A549 (cell line): ENCODE data around the gene ATRAID. TPM values are rescaled to one million over a fixed set of nuclear protein-coding genes. Genes with fewer than 3 reads are reported as not detected.

Experiments
- ATAC-seq, 2 experiments: fragments of 200-7000 bp in 1 of 2; fragments of >200 bp in 1 of 2; cut with Nextera tagmentation in 1 of 2; cut with Tn5 transposase in 1 of 2; 3 replicates each; pipeline versions ENCODE4 v1.8.0 to v1.9.1; 2018 to 2020; ENCODE audit warnings: mild to moderate bottlenecking in 1 of 2, moderate library complexity in 1 of 2
- CTCF ChIA-PET: fragments of 300-600 bp; sonication (Branson Sonifier 250); formaldehyde crosslinking; extraction: SDS; loops from one replicate; lab custom pipeline; 2021; ENCODE audit warnings: antibody characterized with exemption, inconsistent platforms; lab: Yijun Ruan, JAX
- POLR2A ChIA-PET: fragments of 350-600 bp; formaldehyde crosslinking; extraction: SDS; loops from one replicate; lab custom pipeline; 2021; ENCODE audit warnings: antibody characterized with exemption, inconsistent platforms; lab: Yijun Ruan, JAX
- DNase-seq, 2 experiments: peaks; one replicate each; pipeline versions ENCODE4 v3.0.0 to v3.0.0-alpha.2; 2011 to 2016; ENCODE audit warnings: low read depth in 1 of 2, low spot score in 1 of 2
- FAIRE-seq: peaks from 2 replicates; lab custom pipeline; 2011; peaks lifted over from hg19 to GRCh38; lab: Jason Lieb, UNC
- H3K27ac ChIP-seq, 2 experiments: fragments of >200 bp; sonication (Bioruptor Twin); formaldehyde crosslinking; 3 replicates each; pipeline ENCODE4 v1.5.1; 2016 to 2017
- H3K4me1 ChIP-seq: fragments of >200 bp; sonication (Bioruptor Twin); formaldehyde crosslinking; 3 replicates; pipeline ENCODE4 v1.6.1; 2016
- H3K4me2 ChIP-seq: fragments of >200 bp; sonication (Bioruptor Twin); formaldehyde crosslinking; 3 replicates; pipeline ENCODE4 v1.6.1; 2016
- H3K4me3 ChIP-seq: fragments of >200 bp; sonication (Bioruptor Twin); formaldehyde crosslinking; 3 replicates; pipeline ENCODE4 v1.5.1; 2016
- H3K9me3 ChIP-seq: fragments of >200 bp; sonication (Bioruptor Twin); formaldehyde crosslinking; 3 replicates; pipeline ENCODE4 v1.6.1; 2016
- BCL3 ChIP-seq: fragments of >200 bp; sonication (Bioruptor Twin); formaldehyde crosslinking; IDR thresholded peaks from 3 replicates; pipeline ENCODE4 v1.6.1; 2016
- BHLHE40 ChIP-seq: IDR thresholded peaks from 2 replicates; pipeline ENCODE4 v1.6.1; 2012; ENCODE audit warnings: low read depth, low read length, inconsistent platforms
- CBX2 ChIP-seq: fragments of 200-600 bp; sonication (generic); IDR thresholded peaks from 2 replicates; pipeline ENCODE4 v1.6.1; 2016; ENCODE audit warnings: low read depth, mild to moderate bottlenecking, borderline replicate concordance
- CTCF ChIP-seq: fragments of >200 bp; sonication (Bioruptor Twin); formaldehyde crosslinking; IDR thresholded peaks from 3 replicates; pipeline ENCODE4 v1.5.1; 2016
- EHF ChIP-seq: fragments of 250-450 bp; sonication (Bioruptor Pico); IDR thresholded peaks from 2 replicates; pipeline ENCODE4 v1.5.0; 2020; ENCODE audit warnings: mild to moderate bottlenecking
- ELK1 ChIP-seq: fragments of 150-350 bp; IDR thresholded peaks from 2 replicates; pipeline ENCODE4 v1.6.1; 2014; ENCODE audit warnings: low read depth, mild to moderate bottlenecking, low read length
- EP300 ChIP-seq, 2 experiments: fragments of >200 bp; sonication (Bioruptor Twin); formaldehyde crosslinking; IDR thresholded peaks; 2 replicates in 1 of 2; 3 replicates in 1 of 2; pipeline ENCODE4 v1.6.1; 2016 to 2017
- ESRRA ChIP-seq: fragments of 150-350 bp; IDR thresholded peaks from 2 replicates; pipeline ENCODE4 v1.6.1; 2014; ENCODE audit warnings: mild to moderate bottlenecking, low read length, borderline replicate concordance
- FOSB ChIP-seq: fragments of 250-450 bp; sonication (Bioruptor Pico); IDR thresholded peaks from 2 replicates; pipeline ENCODE4 v1.5.0; 2020; ENCODE audit warnings: mild to moderate bottlenecking, moderate library complexity
- FOXS1 ChIP-seq: fragments of 250-450 bp; sonication (Bioruptor Pico); IDR thresholded peaks from 2 replicates; pipeline ENCODE4 v1.5.0; 2020; ENCODE audit warnings: mild to moderate bottlenecking, moderate library complexity
- GATA3 ChIP-seq: IDR thresholded peaks from 2 replicates; pipeline ENCODE4 v1.6.1; 2012; ENCODE audit warnings: borderline replicate concordance
- HOXB13 ChIP-seq: fragments of 250-450 bp; sonication (Bioruptor Pico); IDR thresholded peaks from 2 replicates; pipeline ENCODE4 v1.5.0; 2020; ENCODE audit warnings: low read depth, mild to moderate bottlenecking, moderate library complexity
- NPAS2 ChIP-seq: fragments of 250-450 bp; sonication (Bioruptor Pico); IDR thresholded peaks from 2 replicates; pipeline ENCODE4 v1.8.0; 2022; ENCODE audit warnings: mild to moderate bottlenecking, moderate library complexity, borderline replicate concordance
- PBX3 ChIP-seq: IDR thresholded peaks from 2 replicates; pipeline ENCODE4 v1.6.1; 2012
- RARB ChIP-seq: fragments of 250-450 bp; sonication (Bioruptor Pico); IDR thresholded peaks from 2 replicates; pipeline ENCODE4 v1.8.0; 2021; ENCODE audit warnings: mild to moderate bottlenecking, moderate library complexity
- TP53 ChIP-seq: fragments of 250-450 bp; sonication (Bioruptor Pico); IDR thresholded peaks from 2 replicates; pipeline ENCODE4 v1.5.0; 2021; ENCODE audit warnings: mild to moderate bottlenecking, moderate library complexity
- USF2 ChIP-seq: fragments of 450-650 bp; IDR thresholded peaks from 2 replicates; pipeline ENCODE4 v1.6.1; 2014; ENCODE audit warnings: antibody characterized with exemption
- WGBS: methylation state at CpG from one replicate; pipeline ENCODE4 v1.1.6; 2017; ENCODE audit errors: missing lambda C conversion rate; 5-methylcytosine and 5-hydroxymethylcytosine counted together
- polyA plus RNA-seq, 4 experiments: library from polyadenylated mRNA; depleted of rRNA in 3 of 4; stranded (reverse); fragments of >200 nt; fragmentation: RNase III in 1 of 4; extraction: RNeasy Plus Mini Kit Qiagen cat#74134 plus additional on column Dnase treatment in 1 of 4; gene quantifications; 2 replicates in 3 of 4; 3 replicates in 1 of 4; pipeline ENCODE4 v1.2.3, GENCODE V29; 2011 to 2017

ATRAID gene
- polyA plus RNA-seq, 2 of the 4 experiments (the other 2 are of a cell fraction), result 176 to 346 TPM

GRCh38 chr2:27204566-27204965, 7.3 kb upstream of the ATRAID start:
- no peaks in the 10 kb centered on the region for H3K4me1 ChIP-seq
- TF ChIP-seq PBX3 (no peak), EP300 (IDR thresholded peaks at IDR 0.05) (no peak)
- H3K4me3 ChIP-seq, result no peak overlapping the region
- POLR2A ChIA-PET, result no interaction called here
- 94% methylated on average over 8 of the region's 8 CpGs for WGBS
- no peak overlapping the region for H3K4me2 ChIP-seq
- DNase-seq (no peak), ATAC-seq (no peak), FAIRE-seq (no peak)
- CTCF ChIA-PET, result interaction anchor here (1.0 to 4.9 kb wide), 4 partner anchors 13 to 102 kb away, joined by 3 to 21 read pairs (median 6); partner anchors contain the start of gene SLC30A3
- no peak overlapping the region for H3K27ac ChIP-seq
- no peaks in the 10 kb centered on the region for H3K9me3 ChIP-seq

- Histone ChIP-seq H3K27ac (no peak overlapping the region), H3K4me3 (no peak overlapping the region), H3K4me1 (no peaks in the 10 kb centered on the region), H3K4me2 (no peak overlapping the region), H3K9me3 (no peaks in the 10 kb centered on the region)
- ATAC-seq (no peak), DNase-seq (no peak), FAIRE-seq (no peak)
- CTCF ChIA-PET, result interaction anchor here (0.9 to 1.3 kb wide), 4 partner anchors 11 to 60 kb away, joined by 3 to 4 read pairs (median 3); no protein-coding TSS in a partner anchor
- WGBS, result 93% methylated on average over 8 of the region's 8 CpGs
- POLR2A ChIA-PET, result no interaction called here
- no peak for TF ChIP-seq ELK1
- TF ChIP-seq HOXB13 (CRISPR knock-in tag), result no peak
- no peak for TF ChIP-seq BHLHE40
- no peak for TF ChIP-seq NPAS2 (CRISPR knock-in tag)
- no peak for TF ChIP-seq CBX2
- no peak for TF ChIP-seq GATA3
- no peak for TF ChIP-seq USF2
- no peak for TF ChIP-seq EHF (CRISPR knock-in tag)
- no peak for TF ChIP-seq FOXS1
- no peak for TF ChIP-seq BCL3
- no peak for TF ChIP-seq TP53 (CRISPR knock-in tag)
- TF ChIP-seq FOSB (CRISPR knock-in tag), result no peak
- no peak for TF ChIP-seq RARB (CRISPR knock-in tag)
- TF ChIP-seq ESRRA, result no peak
- no peak for TF ChIP-seq EP300 (IDR thresholded peaks at IDR 0.05)
- TF ChIP-seq CTCF, result no peak
Measured at GRCh38 chr2:27205206-27205605, 6.6 kb upstream of the ATRAID start.

GRCh38 chr2:27206346-27206745, 5.5 kb upstream of the ATRAID start:
- ChIA-PET CTCF (interaction anchor here (0.9 to 4.0 kb wide), 4 partner anchors 13 to 59 kb away, joined by 3 to 12 read pairs (median 4); no protein-coding TSS in a partner anchor), POLR2A (no interaction called here)
- ATAC-seq (no peak), DNase-seq (no peak), FAIRE-seq (no peak)
- Histone ChIP-seq H3K9me3 (no peaks in the 10 kb centered on the region), H3K4me3 (no peak overlapping the region), H3K4me1 (no peaks in the 10 kb centered on the region), H3K27ac (no peak overlapping the region), H3K4me2 (no peak overlapping the region)
- 96% methylated on average over 6 of the region's 6 CpGs for WGBS
- TF ChIP-seq TP53 (CRISPR knock-in tag), result no peak
